Measurements from ENCODE around the gene CEND1. TPM values are rescaled to one million over a fixed set of nuclear protein-coding genes. Genes with fewer than 3 reads are reported as not detected.

Gene CEND1
- total and polyA plus RNA-seq, 2 donors from 2014 or later: 0.16 to 3.6 TPM

DNA sequence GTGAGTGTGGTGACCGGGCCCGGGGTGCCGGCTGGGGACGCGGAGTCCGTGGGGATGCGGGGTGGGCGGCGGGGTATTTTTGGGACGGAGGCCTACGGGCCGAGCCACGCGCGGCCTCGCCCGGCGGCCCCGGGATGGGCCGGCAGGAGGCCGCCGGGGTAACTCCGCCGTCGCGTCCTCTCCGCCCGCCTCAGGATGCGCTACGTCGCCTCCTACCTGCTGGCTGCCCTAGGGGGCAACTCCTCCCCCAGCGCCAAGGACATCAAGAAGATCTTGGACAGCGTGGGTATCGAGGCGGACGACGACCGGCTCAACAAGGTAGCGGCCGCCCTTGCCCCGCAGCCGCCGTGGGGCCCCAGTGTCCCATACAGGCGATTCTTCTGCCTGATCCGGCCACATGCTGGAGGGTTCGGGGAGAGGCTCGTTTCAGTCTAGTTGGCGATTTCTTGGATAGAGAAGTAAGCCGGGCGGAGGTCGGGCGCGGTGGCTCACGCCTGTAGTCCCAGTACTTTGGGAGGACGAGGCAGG, 20.2 kb upstream of the CEND1 start:
- Histone ChIP-seq H3K27ac (ENCODE audit: low read depth in 2 of 2, low read length in 2 of 2) (peak overlapping the region; percentile 99 to 100), H3K4me1 (ENCODE audit: control insufficient read depth in 2 of 3, insufficient read depth in 2 of 3, low read depth in 1 of 3, low read length in 3 of 3) (peaks cover 2 to 25% (median 5%) of the 10 kb centered on the region in 3 donors), H3K4me3 (ENCODE audit: low read length in 3 of 3) (peak overlapping the region; percentile 80 to 96 (median 85)), H3K27me3 (ENCODE audit: control insufficient read depth, insufficient read depth, low read length) (no peaks in the 10 kb centered on the region), H3K9me3 (ENCODE audit: control insufficient read depth in 2 of 3, insufficient read depth in 1 of 3, low read length in 3 of 3) (no peaks in the 10 kb centered on the region), H3K36me3 (ENCODE audit: control insufficient read depth in 2 of 3, insufficient read depth in 3 of 3, low read length in 3 of 3) (peaks cover 6 to 14% (median 14%) of the 10 kb centered on the region in 3 donors), H3K9ac (ENCODE audit: low read length in 3 of 3) (peak overlapping the region; percentile 30 to 98 (median 86))
- DNase-seq: no peak
- intact Hi-C loops (cut with DNase I): no loop called here
- TF ChIP-seq, protein P1, sequence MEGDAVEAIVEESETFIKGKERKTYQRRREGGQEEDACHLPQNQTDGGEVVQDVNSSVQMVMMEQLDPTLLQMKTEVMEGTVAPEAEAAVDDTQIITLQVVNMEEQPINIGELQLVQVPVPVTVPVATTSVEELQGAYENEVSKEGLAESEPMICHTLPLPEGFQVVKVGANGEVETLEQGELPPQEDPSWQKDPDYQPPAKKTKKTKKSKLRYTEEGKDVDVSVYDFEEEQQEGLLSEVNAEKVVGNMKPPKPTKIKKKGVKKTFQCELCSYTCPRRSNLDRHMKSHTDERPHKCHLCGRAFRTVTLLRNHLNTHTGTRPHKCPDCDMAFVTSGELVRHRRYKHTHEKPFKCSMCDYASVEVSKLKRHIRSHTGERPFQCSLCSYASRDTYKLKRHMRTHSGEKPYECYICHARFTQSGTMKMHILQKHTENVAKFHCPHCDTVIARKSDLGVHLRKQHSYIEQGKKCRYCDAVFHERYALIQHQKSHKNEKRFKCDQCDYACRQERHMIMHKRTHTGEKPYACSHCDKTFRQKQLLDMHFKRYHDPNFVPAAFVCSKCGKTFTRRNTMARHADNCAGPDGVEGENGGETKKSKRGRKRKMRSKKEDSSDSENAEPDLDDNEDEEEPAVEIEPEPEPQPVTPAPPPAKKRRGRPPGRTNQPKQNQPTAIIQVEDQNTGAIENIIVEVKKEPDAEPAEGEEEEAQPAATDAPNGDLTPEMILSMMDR (IDR thresholded peaks at IDR 0.05; ENCODE audit: borderline replicate concordance, extremely low read depth, insufficient read depth): no peak
- FAIRE-seq: no peak

DNA sequence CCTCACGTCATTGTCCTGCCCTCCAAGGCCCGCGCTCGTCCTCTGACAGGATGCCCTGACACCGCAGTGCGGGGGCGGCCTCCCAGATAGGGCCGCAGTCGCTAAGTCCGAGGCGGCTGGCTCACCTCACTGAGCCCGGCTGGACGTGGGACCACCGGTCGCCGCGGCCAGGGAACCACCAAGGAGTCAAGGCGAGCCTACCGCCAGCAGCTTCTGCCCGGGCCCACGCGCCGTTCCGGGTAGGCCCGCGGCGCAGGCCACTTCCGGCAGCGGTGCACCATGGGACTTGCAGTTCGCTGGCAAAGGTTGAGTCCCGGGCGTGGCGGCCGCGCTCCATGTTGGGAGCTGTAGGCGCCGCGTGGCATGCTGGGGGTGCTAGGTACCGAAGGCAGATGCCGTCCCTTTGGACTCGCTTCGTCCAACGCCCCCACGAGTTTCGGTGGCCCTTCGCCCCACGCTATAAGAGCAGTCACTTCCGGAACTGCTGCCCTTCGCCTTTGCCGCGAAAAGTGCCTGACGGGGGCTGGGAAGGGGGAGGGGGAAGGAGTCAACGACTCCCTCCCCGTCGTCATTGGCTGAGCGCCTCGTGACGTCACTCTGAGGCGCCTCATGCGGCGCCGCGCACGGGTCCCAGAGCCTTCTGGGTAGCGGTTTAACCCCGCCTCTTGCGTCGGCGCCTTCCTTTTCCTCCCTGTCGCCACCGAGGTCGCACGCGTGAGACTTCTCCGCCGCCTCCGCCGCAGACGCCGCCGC, 19.6 kb upstream of the CEND1 start, which contains the start of gene RPLP2:
RPLP2 (plus strand) TSS at position 681 of the 753 bp plus-strand sequence. CDS start 268 bp downstream, outside the sequence.
- no peaks in the 10 kb centered on the region for H3K27me3 ChIP-seq (ENCODE audit: control insufficient read depth, insufficient read depth, low read length)
- H3K9ac ChIP-seq (ENCODE audit: low read length in 3 of 3): peak within 1 kb of the TSS; percentile 90 to 98 (median 95)
- peak within 1 kb of the TSS; percentile 99 to 100 for H3K27ac ChIP-seq (ENCODE audit: low read depth in 2 of 2, low read length in 2 of 2)
- peaks cover 6 to 14% (median 14%) of the 10 kb centered on the region in 3 donors for H3K36me3 ChIP-seq (ENCODE audit: control insufficient read depth in 2 of 3, insufficient read depth in 3 of 3, low read length in 3 of 3)
- H3K4me1 ChIP-seq (ENCODE audit: control insufficient read depth in 2 of 3, insufficient read depth in 2 of 3, low read depth in 1 of 3, low read length in 3 of 3): peaks cover 2 to 28% (median 8%) of the 10 kb centered on the region in 3 donors
- FAIRE-seq: no peak
- H3K4me3 ChIP-seq (ENCODE audit: low read length in 3 of 3): peak within 1 kb of the TSS; percentile 80 to 96 (median 85)
- H3K9me3 ChIP-seq (ENCODE audit: control insufficient read depth in 2 of 3, insufficient read depth in 1 of 3, low read length in 3 of 3): no peaks in the 10 kb centered on the region
- TF ChIP-seq, protein P1 (IDR thresholded peaks at IDR 0.05; ENCODE audit: borderline replicate concordance, extremely low read depth, insufficient read depth): no peak
- DNase-seq: peak; percentile 98 to 100 (median 99)
- intact Hi-C loops (cut with DNase I): no loop called here

DNA sequence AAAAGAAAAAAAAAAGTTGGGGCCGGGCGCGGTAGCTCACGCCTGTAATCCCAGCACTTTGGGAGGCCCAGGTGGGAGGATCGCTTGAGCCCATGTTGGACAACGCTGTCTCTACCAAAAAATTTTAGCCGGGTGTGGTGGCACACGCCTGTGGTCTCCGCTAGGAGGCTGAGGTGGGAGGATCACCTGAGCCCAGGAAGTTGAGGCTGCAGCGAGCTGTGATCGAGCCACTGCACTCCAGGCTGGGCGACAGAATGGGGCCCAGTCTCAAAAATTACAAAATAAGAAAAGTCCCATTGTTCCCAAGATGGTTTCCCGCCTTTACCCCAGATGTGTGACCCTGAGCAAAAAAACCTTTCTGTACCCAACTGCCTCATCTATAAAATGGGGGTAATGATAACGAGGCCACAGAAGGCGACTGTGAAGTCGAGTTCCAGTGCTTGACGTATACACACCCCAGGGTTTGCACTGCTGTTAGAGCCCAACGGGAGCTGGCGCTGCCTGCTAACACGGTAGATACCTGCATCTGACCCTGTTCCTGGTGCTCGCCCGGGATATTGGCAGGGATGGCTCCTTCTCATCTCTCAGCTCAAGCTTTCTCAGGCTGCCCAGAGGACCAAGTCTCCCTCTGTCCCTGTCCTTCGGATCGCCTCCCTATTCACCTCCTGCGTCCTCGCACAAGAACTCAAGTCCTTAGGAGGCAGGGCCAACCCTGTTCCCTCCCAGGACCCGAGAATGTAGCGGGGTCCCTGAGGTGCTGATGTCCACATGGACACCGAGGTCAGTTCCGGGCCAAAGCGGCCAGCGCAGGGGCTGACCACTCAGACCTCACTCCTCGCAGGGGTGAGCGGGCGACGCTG, 18.8 kb upstream of the CEND1 start:
- no peaks in the 10 kb centered on the region for H3K9me3 ChIP-seq (ENCODE audit: control insufficient read depth in 2 of 3, insufficient read depth in 1 of 3, low read length in 3 of 3)
- FAIRE-seq (no peak), DNase-seq (no peak)
- peak overlapping the region; percentile 90 to 97 (median 95) for H3K9ac ChIP-seq (ENCODE audit: low read length in 3 of 3)
- peak overlapping the region; percentile 80 to 96 (median 85) for H3K4me3 ChIP-seq (ENCODE audit: low read length in 3 of 3)
- H3K27me3 ChIP-seq (ENCODE audit: control insufficient read depth, insufficient read depth, low read length): no peaks in the 10 kb centered on the region
- TF ChIP-seq, protein P1 (IDR thresholded peaks at IDR 0.05; ENCODE audit: borderline replicate concordance, extremely low read depth, insufficient read depth): no peak
- H3K4me1 ChIP-seq (ENCODE audit: control insufficient read depth in 2 of 3, insufficient read depth in 2 of 3, low read depth in 1 of 3, low read length in 3 of 3): peaks cover 2 to 33% (median 10%) of the 10 kb centered on the region in 3 donors
- intact Hi-C loops (cut with DNase I): no loop called here
- H3K36me3 ChIP-seq (ENCODE audit: control insufficient read depth in 2 of 3, insufficient read depth in 3 of 3, low read length in 3 of 3): peaks cover 6 to 14% (median 14%) of the 10 kb centered on the region in 3 donors
- peak overlapping the region; percentile 99 to 100 for H3K27ac ChIP-seq (ENCODE audit: low read depth in 2 of 2, low read length in 2 of 2)

Measured in kidney (tissue), 14 donors.